K562 (cell line): ENCODE results near the gene HTRA3. TPM values are rescaled to one million over a fixed set of nuclear protein-coding genes. Genes with fewer than 3 reads are reported as not detected.
"Not testable (repeated sequence)": the region's sequence is repeated elsewhere in the genome, so short reads cannot be mapped to it uniquely, and the experiment has no call there.

Source experiments
- ATAC-seq: fragments of 200-7000 bp; cut with Tn5 transposase; 3 replicates; pipeline ENCODE4 v1.9.1; 2020; ENCODE audit warnings: moderate library complexity
- BruUV-seq: library from RNA; stranded (reverse); fragments of 400-500 nt; replicated peaks from 2 replicates; lab custom pipeline; 2021; lab: Mats Ljungman, UMichigan
- CTCF ChIA-PET: fragments of 300-600 bp; formaldehyde crosslinking; extraction: SDS; loops from one replicate; lab custom pipeline; 2021; ENCODE audit warnings: low intra/inter-chr PET ratio; lab: Yijun Ruan, JAX
- POLR2A ChIA-PET: fragments of 300-600, 350-650 bp; sonication (Branson Sonifier 250); formaldehyde crosslinking; extraction: SDS; loops from one replicate; lab custom pipeline; 2021; ENCODE audit warnings: antibody characterized with exemption, inconsistent platforms; lab: Yijun Ruan, JAX
- DNase-seq, 4 experiments: peaks; one replicate each; pipeline versions ENCODE4 v3.0.0 to v3.0.0-alpha.2; 2011 to 2018; ENCODE audit warnings: low spot score in 3 of 4, mixed read lengths in 3 of 4; ENCODE audit errors: extremely low read depth in 1 of 4
- FAIRE-seq: peaks from 2 replicates; lab custom pipeline; 2011; peaks lifted over from hg19 to GRCh38; lab: Jason Lieb, UNC
- H2AFZ ChIP-seq: 2 replicates; pipeline ENCODE4 v1.6.0; 2011; ENCODE audit warnings: low read depth, low read length, control low read depth, inconsistent platforms
- H3K27ac ChIP-seq: fragments of 200-600 bp; 3 replicates; pipeline ENCODE4 v1.8.0; 2011; ENCODE audit warnings: low read depth, mild to moderate bottlenecking, control low read depth, inconsistent platforms, low read length, moderate library complexity, mixed read lengths; ENCODE audit errors: extremely low read depth
- H3K27me3 ChIP-seq, 2 experiments: fragments of 300-600 bp in 1 of 2; 2 replicates in 1 of 2; 3 replicates in 1 of 2; pipeline versions ENCODE4 v1.6.0 to v1.8.0; 2011; ENCODE audit warnings: inconsistent platforms in 2 of 2, low read length in 2 of 2, mild to moderate bottlenecking in 1 of 2, mixed read lengths in 1 of 2, moderate library complexity in 1 of 2; ENCODE audit not compliant: control insufficient read depth in 2 of 2, insufficient read depth in 2 of 2
- H3K36me3 ChIP-seq: fragments of 300-600 bp; 3 replicates; pipeline ENCODE4 v1.8.0; 2011; ENCODE audit warnings: mild to moderate bottlenecking, low read length, inconsistent platforms; ENCODE audit not compliant: control insufficient read depth, insufficient read depth
- H3K4me1 ChIP-seq, 2 experiments: fragments of 200-600 bp in 1 of 2; replicated peaks in 1 of 2; 2 replicates in 1 of 2; 3 replicates in 1 of 2; pipeline versions ENCODE4 v1.5.1 to v1.8.0; 2011; ENCODE audit warnings: inconsistent platforms in 2 of 2, low read length in 2 of 2, mild to moderate bottlenecking in 1 of 2, mixed read lengths in 1 of 2, moderate library complexity in 1 of 2; ENCODE audit not compliant: control insufficient read depth in 2 of 2, insufficient read depth in 2 of 2
- H3K4me2 ChIP-seq: 2 replicates; pipeline ENCODE4 v1.6.1; 2011; ENCODE audit warnings: low read length, control low read depth, inconsistent platforms, mixed read lengths; ENCODE audit not compliant: insufficient read depth
- H3K4me3 ChIP-seq: fragments of 200-600 bp; sonication (generic), shearing (Covaris generic); 2 replicates; pipeline ENCODE4 v1.5.1; 2016; ENCODE audit warnings: control low read depth, inconsistent platforms
- H3K79me2 ChIP-seq: fragments of 200-600 bp; 3 replicates; pipeline ENCODE4 v1.8.0; 2011; ENCODE audit warnings: low read length, inconsistent platforms; ENCODE audit not compliant: control insufficient read depth, insufficient read depth
- H3K9ac ChIP-seq, 2 experiments: 2 replicates each; pipeline versions ENCODE4 v1.6.0 to v1.6.1; 2011; ENCODE audit warnings: low read depth in 2 of 2, low read length in 2 of 2, control low read depth in 1 of 2, inconsistent platforms in 1 of 2, mild to moderate bottlenecking in 1 of 2, mixed read lengths in 1 of 2; ENCODE audit not compliant: insufficient read depth in 1 of 2
- H3K9me1 ChIP-seq: one replicate; pipeline ENCODE4 v1.6.0; 2011; ENCODE audit warnings: inconsistent platforms, mild to moderate bottlenecking, low read length, moderate library complexity; ENCODE audit not compliant: control insufficient read depth, insufficient read depth
- H3K9me3 ChIP-seq: replicated peaks from 2 replicates; pipeline ENCODE4 v1.5.1; 2011; ENCODE audit warnings: low read depth, low read length, inconsistent platforms; ENCODE audit not compliant: control insufficient read depth, insufficient read depth
- H4K20me1 ChIP-seq: replicated peaks from 2 replicates; pipeline ENCODE4 v1.6.1; 2011; ENCODE audit warnings: low read length, inconsistent platforms, mixed read lengths; ENCODE audit not compliant: control insufficient read depth, insufficient read depth
- ATF1 ChIP-seq, 2 experiments: fragments of 450-650 bp in 1 of 2; IDR thresholded peaks; 2 replicates each; pipeline ENCODE4 v1.6.1; 2016; ENCODE audit warnings: missing compliant biosample characterization in 1 of 2, missing genetic modification characterization in 1 of 2
- C11orf30 ChIP-seq: fragments of 450-650 bp; IDR thresholded peaks from 2 replicates; pipeline ENCODE4 v1.6.1; 2016; ENCODE audit warnings: low read depth, mild to moderate bottlenecking
- DIDO1 ChIP-seq: fragments of 450-650 bp; IDR thresholded peaks from 2 replicates; pipeline ENCODE4 v1.6.1; 2016; ENCODE audit warnings: low read depth, missing biosample characterization, missing genetic modification characterization
- ETV1 ChIP-seq: fragments of 450-650 bp; conservative IDR thresholded peaks from 2 replicates; pipeline ENCODE4 v1.6.1; 2016; ENCODE audit warnings: missing genetic modification characterization, control low read depth, low read depth, missing compliant biosample characterization
- HDAC8 ChIP-seq: fragments of 450-650 bp; IDR thresholded peaks from 2 replicates; pipeline ENCODE4 v1.6.1; 2016; ENCODE audit warnings: mild to moderate bottlenecking, missing genetic modification characterization, moderate library complexity, missing compliant biosample characterization
- PYGO2 ChIP-seq: fragments of 450-650 bp; IDR thresholded peaks from 2 replicates; pipeline ENCODE4 v1.6.1; 2016; ENCODE audit warnings: mild to moderate bottlenecking, missing genetic modification characterization, moderate library complexity, missing compliant biosample characterization
- WGBS: fragments of 100-300 bp; shearing (Covaris generic); methylation state at CpG from one replicate; pipeline ENCODE4 v1.1.6; 2016; ENCODE audit warnings: low coverage, mixed read lengths; ENCODE audit not compliant: insufficient coverage; ENCODE audit errors: missing lambda C conversion rate; 5-methylcytosine and 5-hydroxymethylcytosine counted together
- in situ Hi-C: fragments of 300-500 bp; cut with MboI; formaldehyde crosslinking; loops from 4 replicates; pipeline ENCODE4 v1.15.0; 2018; ENCODE audit warnings: inconsistent platforms, mixed read lengths
- intact Hi-C: fragments of 100-400 bp; cut with micrococcal nuclease; formaldehyde crosslinking; loops from 2 replicates; pipeline ENCODE4 v1.14.2; 2022
- polyA plus RNA-seq, 8 experiments: library from polyadenylated mRNA; depleted of rRNA in 4 of 8; stranded (reverse) in 5 of 8; unstranded in 3 of 8; fragments of >200 nt; fragmentation: Nextera tagmentation in 2 of 8; fragmentation: Illumina TruSeq in 1 of 8; extraction: Ambion mirVana in 2 of 8; extraction: Trizol in 1 of 8; gene quantifications; 2 replicates each; pipeline versions ENCODE4 v1.2.1 to v1.2.3, GENCODE V29; 2011 to 2014; ENCODE audit warnings: inconsistent platforms in 1 of 8, missing spikeins in 1 of 8
- total RNA-seq, 7 experiments: library from RNA; depleted of rRNA in 6 of 7; stranded (reverse); fragments of >200 nt in 6 of 7; fragmentation: Illumina TruSeq in 2 of 7; extraction: Trizol in 2 of 7; gene quantifications; 2 replicates each; pipeline versions ENCODE4 v1.2.1 to v1.2.3, GENCODE V29; 2011 to 2021; ENCODE audit warnings: low replicate concordance in 1 of 7
- TF ChIP-seq, protein P1 (sequence below): IDR thresholded peaks from 3 replicates; pipeline ENCODE4 v1.6.1; 2011; ENCODE audit warnings: borderline replicate concordance, mild to moderate bottlenecking, moderate library complexity; ENCODE audit not compliant: insufficient read length; ENCODE audit errors: extremely low read depth
- TF ChIP-seq, protein P2 (sequence below): sonication (generic); formaldehyde crosslinking; IDR thresholded peaks from 2 replicates; pipeline ENCODE4 v1.8.1; 2022; ENCODE audit warnings: missing genetic modification reagents
- TF ChIP-seq, protein P3 (sequence below): sonication (generic); formaldehyde crosslinking; IDR thresholded peaks from 2 replicates; pipeline ENCODE4 v1.5.0; 2020; ENCODE audit warnings: missing genetic modification reagents

HTRA3 gene
- total and polyA plus RNA-seq, 9 of the 15 experiments (the other 6 are each of a cell fraction or from before 2014, with no cell fraction given): 0.04 TPM; not detected in 8

DNA sequence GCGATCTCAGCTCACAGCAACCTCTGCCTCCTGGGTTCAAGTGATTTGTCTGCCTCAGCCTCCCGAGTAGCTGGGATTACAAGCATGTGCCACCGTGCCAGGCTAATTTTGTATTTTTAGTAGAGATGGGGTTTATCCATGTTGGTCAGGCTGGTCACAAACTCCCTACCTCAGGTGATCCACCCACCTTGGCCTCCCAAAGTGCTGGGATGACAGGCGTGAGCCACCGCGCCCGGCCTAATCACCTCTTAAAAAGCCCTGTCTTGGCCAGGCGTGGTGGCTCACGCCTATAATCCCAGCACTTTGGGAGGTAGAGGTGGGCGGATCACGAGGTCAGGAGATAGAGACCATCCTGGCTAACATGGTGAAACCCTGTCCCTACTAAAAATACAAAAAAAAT lies 79.7 kb downstream of the HTRA3 start:
- CTCF ChIA-PET, H4K20me1 ChIP-seq, H3K9me1 ChIP-seq, H3K9ac ChIP-seq, H2AFZ ChIP-seq, ATAC-seq, H3K27ac ChIP-seq, FAIRE-seq, in situ Hi-C loops, H3K4me1 ChIP-seq, H3K9me3 ChIP-seq, BruUV-seq, H3K36me3 ChIP-seq, H3K4me2 ChIP-seq, H3K79me2 ChIP-seq, DNase-seq, H3K4me3 ChIP-seq, intact Hi-C loops: not testable (repeated sequence)
- POLR2A ChIA-PET: interaction anchor here (1.2 kb wide), 1 partner anchor 9 kb away, joined by 3 read pairs; no protein-coding TSS in a partner anchor
- H3K27me3 ChIP-seq: peaks cover 0 to 71% of the 10 kb centered on the region in 2 experiments; a peak in 4 of 5 replicates
- WGBS: 21% methylated on average over 8 of the region's 11 CpGs

DNA sequence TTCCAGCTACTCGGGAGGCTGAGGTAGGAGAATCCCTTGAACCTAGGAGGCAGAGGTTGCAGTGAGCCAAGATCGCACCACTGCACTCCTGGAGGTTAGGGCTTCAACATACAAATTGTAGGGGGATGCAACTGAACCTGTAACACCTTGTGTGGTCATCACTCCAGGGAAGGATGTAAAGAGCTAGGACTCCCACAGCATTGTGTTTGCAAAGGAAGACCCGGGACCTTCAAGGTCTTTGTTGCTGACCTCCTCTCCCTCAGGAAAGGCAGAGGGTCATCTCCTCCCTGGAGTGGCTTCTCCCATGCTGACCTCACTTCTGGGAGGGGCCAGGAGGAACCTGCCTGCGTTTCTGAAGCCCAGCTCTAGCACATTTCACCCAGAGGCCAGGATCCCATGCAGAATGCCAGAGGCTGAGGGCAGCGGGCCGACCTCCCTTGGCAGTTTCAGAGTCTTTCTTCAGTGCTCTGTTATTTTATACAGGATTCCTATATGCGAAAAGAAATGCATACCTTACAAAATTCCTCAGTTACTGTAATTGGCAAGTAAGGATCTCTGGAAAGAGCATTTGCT lies 80.2 kb downstream of the HTRA3 start:
- Histone ChIP-seq H3K27me3 (peaks cover 0 to 70% of the 10 kb centered on the region in 2 experiments; a peak in 4 of 5 replicates), H3K4me1 (peaks cover 0 to 7% of the 10 kb centered on the region in 2 experiments; a peak in 1 of 5 replicates), H3K36me3 (no peaks in the 10 kb centered on the region), H3K79me2 (no peaks in the 10 kb centered on the region), H3K9me3 (no peaks in the 10 kb centered on the region), H3K9me1 (no peaks in the 10 kb centered on the region), H3K4me3 (no peak overlapping the region), H3K4me2 (no peak overlapping the region), H4K20me1 (no peaks in the 10 kb centered on the region), H3K27ac (no peak overlapping the region), H3K9ac (no peak overlapping the region), H2AFZ (no peak overlapping the region)
- ChIA-PET CTCF (no interaction called here), POLR2A (interaction anchor here (1.2 kb wide), 1 partner anchor 9 kb away, joined by 3 read pairs; no protein-coding TSS in a partner anchor)
- in situ Hi-C loops: no loop called here
- no TSS peak for BruUV-seq
- 1% methylated on average over 7 of the region's 7 CpGs for WGBS
- no peak for FAIRE-seq
- intact Hi-C loops: no loop called here
- no peak for DNase-seq
- no peak for ATAC-seq
- TF ChIP-seq C11orf30 (no peak), ATF1 (CRISPR knock-in tag; IDR thresholded peaks at IDR 0.05) (no peak), ATF1 (tag; IDR thresholded peaks at IDR 0.05) (no peak), HDAC8 (tag) (no peak), PYGO2 (tag) (no peak), ETV1 (no peak), DIDO1 (tag) (no peak)
- TF ChIP-seq, protein P1, sequence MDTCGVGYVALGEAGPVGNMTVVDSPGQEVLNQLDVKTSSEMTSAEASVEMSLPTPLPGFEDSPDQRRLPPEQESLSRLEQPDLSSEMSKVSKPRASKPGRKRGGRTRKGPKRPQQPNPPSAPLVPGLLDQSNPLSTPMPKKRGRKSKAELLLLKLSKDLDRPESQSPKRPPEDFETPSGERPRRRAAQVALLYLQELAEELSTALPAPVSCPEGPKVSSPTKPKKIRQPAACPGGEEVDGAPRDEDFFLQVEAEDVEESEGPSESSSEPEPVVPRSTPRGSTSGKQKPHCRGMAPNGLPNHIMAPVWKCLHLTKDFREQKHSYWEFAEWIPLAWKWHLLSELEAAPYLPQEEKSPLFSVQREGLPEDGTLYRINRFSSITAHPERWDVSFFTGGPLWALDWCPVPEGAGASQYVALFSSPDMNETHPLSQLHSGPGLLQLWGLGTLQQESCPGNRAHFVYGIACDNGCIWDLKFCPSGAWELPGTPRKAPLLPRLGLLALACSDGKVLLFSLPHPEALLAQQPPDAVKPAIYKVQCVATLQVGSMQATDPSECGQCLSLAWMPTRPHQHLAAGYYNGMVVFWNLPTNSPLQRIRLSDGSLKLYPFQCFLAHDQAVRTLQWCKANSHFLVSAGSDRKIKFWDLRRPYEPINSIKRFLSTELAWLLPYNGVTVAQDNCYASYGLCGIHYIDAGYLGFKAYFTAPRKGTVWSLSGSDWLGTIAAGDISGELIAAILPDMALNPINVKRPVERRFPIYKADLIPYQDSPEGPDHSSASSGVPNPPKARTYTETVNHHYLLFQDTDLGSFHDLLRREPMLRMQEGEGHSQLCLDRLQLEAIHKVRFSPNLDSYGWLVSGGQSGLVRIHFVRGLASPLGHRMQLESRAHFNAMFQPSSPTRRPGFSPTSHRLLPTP: no peak
- TF ChIP-seq, protein P2, sequence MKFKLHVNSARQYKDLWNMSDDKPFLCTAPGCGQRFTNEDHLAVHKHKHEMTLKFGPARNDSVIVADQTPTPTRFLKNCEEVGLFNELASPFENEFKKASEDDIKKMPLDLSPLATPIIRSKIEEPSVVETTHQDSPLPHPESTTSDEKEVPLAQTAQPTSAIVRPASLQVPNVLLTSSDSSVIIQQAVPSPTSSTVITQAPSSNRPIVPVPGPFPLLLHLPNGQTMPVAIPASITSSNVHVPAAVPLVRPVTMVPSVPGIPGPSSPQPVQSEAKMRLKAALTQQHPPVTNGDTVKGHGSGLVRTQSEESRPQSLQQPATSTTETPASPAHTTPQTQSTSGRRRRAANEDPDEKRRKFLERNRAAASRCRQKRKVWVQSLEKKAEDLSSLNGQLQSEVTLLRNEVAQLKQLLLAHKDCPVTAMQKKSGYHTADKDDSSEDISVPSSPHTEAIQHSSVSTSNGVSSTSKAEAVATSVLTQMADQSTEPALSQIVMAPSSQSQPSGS (CRISPR knock-in tag): no peak
- TF ChIP-seq, protein P3, sequence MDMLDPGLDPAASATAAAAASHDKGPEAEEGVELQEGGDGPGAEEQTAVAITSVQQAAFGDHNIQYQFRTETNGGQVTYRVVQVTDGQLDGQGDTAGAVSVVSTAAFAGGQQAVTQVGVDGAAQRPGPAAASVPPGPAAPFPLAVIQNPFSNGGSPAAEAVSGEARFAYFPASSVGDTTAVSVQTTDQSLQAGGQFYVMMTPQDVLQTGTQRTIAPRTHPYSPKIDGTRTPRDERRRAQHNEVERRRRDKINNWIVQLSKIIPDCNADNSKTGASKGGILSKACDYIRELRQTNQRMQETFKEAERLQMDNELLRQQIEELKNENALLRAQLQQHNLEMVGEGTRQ (CRISPR knock-in tag): no peak
